ENCODE measurements around the gene KLF5. TPM values are rescaled to one million over a fixed set of nuclear protein-coding genes. Genes with fewer than 3 reads are reported as not detected.

KLF5 gene
- total RNA-seq, 4 donors from 2014 or later, result 3.6 to 32.3 (median 9.6) TPM

DNA sequence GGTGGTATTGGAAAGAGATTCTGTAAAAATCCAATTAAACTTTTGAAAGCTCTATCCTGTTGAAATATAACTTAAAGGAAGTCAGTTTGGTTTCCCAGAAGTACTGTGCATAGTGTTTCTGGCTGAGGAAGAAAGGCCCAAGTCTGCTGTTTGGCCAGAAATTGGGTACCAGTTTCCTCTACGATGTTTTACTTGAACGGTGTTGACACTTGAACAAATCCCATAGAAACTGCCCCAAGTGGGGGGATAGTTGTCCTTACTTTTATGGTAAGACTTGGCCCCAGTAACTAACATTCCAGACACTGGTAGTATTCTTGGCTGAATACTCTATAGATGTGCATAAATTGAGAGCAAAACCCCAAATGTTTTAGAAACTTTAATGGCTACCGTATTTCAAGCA, 14.2 kb downstream of the KLF5 start:
- TF ChIP-seq, protein P1, sequence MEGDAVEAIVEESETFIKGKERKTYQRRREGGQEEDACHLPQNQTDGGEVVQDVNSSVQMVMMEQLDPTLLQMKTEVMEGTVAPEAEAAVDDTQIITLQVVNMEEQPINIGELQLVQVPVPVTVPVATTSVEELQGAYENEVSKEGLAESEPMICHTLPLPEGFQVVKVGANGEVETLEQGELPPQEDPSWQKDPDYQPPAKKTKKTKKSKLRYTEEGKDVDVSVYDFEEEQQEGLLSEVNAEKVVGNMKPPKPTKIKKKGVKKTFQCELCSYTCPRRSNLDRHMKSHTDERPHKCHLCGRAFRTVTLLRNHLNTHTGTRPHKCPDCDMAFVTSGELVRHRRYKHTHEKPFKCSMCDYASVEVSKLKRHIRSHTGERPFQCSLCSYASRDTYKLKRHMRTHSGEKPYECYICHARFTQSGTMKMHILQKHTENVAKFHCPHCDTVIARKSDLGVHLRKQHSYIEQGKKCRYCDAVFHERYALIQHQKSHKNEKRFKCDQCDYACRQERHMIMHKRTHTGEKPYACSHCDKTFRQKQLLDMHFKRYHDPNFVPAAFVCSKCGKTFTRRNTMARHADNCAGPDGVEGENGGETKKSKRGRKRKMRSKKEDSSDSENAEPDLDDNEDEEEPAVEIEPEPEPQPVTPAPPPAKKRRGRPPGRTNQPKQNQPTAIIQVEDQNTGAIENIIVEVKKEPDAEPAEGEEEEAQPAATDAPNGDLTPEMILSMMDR (IDR thresholded peaks at IDR 0.05), result no peak
- ATAC-seq (ENCODE audit: low FRiP score), result no peak
- DNase-seq (ENCODE audit: low spot score), result no peak

DNA sequence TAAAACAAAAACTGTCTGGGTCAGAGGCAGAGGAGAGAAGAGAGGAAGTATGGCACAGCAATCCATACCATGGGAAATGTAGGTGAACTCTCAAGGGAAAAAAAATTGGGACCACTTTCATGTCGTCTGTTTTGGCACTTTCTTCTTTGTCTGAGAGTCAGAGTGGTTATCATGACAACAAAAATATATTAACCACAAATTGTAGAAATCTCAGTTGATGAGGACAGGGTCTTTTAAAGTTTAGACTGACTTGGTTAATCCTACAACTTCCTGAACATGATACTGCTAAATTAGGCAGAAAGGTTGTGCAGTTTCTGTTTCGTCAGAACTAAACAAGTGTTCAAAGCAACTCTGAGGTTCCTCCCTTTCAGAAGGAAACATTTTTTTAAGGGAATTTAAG, 15.2 kb downstream of the KLF5 start:
- DNase-seq (ENCODE audit: low spot score) (no peak), ATAC-seq (ENCODE audit: low FRiP score) (no peak)
- TF ChIP-seq, protein P1 (IDR thresholded peaks at IDR 0.05), result no peak

DNA sequence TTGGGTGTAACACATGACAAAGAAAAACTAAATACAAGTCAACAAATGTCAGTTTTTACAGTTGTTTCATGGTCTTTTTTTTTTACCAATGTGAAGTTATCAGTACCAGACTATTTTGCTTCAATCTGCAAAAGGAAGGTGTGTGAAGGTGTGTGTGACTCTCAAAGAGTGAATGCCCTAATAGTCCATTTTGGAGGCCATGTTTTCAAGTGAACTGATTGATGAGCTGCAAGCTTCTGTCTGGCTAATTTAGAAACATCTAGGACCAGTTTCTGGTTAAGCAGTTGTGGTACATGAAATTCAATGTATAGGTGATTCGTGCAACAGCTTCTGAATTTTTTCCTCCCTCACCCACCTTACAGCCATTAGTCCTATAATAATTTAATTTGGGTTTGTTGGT, 16.1 kb downstream of the KLF5 start:
- ATAC-seq (ENCODE audit: low FRiP score), result no peak
- TF ChIP-seq, protein P1 (IDR thresholded peaks at IDR 0.05), result no peak

DNA sequence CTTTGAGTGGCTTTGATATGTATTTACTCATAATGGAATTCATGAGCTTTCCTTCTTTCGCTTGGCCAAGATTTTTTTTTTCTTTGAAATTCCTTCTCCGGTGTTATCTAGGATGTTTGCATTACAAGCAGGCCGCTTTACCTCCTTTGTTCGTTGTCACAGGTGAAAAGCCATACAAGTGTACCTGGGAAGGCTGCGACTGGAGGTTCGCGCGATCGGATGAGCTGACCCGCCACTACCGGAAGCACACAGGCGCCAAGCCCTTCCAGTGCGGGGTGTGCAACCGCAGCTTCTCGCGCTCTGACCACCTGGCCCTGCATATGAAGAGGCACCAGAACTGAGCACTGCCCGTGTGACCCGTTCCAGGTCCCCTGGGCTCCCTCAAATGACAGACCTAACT, 16.7 kb downstream of the KLF5 start:
- TF ChIP-seq, protein P1 (IDR thresholded peaks at IDR 0.05), result no peak
- ATAC-seq (ENCODE audit: low FRiP score), result no peak
- no peak for DNase-seq (ENCODE audit: low spot score)

More for the DNA sequence above, 16.1 kb downstream of the KLF5 start:
- no peak for DNase-seq (ENCODE audit: low spot score)

DNA sequence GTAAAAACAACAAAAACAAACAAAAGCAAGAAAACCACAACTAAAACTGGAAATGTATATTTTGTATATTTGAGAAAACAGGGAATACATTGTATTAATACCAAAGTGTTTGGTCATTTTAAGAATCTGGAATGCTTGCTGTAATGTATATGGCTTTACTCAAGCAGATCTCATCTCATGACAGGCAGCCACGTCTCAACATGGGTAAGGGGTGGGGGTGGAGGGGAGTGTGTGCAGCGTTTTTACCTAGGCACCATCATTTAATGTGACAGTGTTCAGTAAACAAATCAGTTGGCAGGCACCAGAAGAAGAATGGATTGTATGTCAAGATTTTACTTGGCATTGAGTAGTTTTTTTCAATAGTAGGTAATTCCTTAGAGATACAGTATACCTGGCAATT, 17.1 kb downstream of the KLF5 start:
- ATAC-seq (ENCODE audit: low FRiP score) (no peak), DNase-seq (ENCODE audit: low spot score) (no peak)
- TF ChIP-seq, protein P1 (IDR thresholded peaks at IDR 0.05), result no peak

DNA sequence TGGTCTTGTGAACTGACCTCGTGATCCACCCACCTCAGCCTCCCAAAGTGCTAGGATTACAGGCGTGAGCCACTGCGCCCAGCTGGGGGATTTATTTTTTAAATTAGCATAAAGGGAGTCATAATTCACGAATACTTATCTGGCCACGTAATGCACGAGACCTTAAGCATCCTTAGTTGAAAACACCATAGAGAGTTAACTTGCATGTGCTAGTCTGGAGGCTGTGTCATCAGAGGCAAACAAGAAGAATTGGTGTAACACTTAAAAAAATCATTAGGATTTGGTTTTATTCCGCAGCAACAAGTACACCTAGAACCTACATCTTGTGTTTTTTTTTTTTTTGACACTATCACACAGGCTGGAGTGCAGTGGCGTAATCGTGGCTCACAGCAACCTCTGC, 19.1 kb downstream of the KLF5 start:
- DNase-seq (ENCODE audit: low spot score), result no peak
- TF ChIP-seq, protein P1 (IDR thresholded peaks at IDR 0.05), result no peak

DNA sequence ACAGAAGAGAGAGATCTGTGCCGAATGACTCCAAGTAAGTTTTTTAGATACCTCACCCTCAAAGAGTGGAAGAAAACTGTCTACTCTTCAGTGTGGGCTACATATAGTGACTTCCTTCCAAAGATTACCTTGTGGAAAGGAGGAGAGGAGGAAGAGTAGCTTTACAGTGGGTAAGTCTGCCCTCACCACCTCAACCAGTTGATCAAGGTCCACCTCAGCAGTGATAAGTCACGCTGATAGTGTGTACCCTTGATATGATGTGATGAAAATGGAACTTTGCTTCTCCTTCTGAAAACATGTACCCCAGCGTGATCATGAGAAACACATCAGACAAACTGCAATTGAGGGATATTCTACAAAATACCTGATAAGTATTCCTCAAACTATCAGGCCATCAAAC, 20.6 kb downstream of the KLF5 start:
- DNase-seq (ENCODE audit: low spot score) (no peak), ATAC-seq (ENCODE audit: low FRiP score) (no peak)
- TF ChIP-seq, protein P1 (IDR thresholded peaks at IDR 0.05), result no peak

More for the DNA sequence above, 19.1 kb downstream of the KLF5 start:
- no peak for ATAC-seq (ENCODE audit: low FRiP score)

Measured in omental fat pad (tissue), 4 donors.